Endodermal cell (in vitro differentiated cells): ENCODE data around the gene ELAC2. TPM values are rescaled to one million over a fixed set of nuclear protein-coding genes. Genes with fewer than 3 reads are reported as not detected.

ENCODE experiments used
- DNase-seq: peaks from one replicate; pipeline ENCODE4 v3.0.0-alpha.2; 2017
- H3K27ac ChIP-seq: 2 replicates; pipeline ENCODE4 v1.5.1; 2013; ENCODE audit warnings: mild to moderate bottlenecking, low read depth, low read length, moderate library complexity
- H3K27me3 ChIP-seq: 2 replicates; pipeline ENCODE4 v1.6.1; 2013; ENCODE audit warnings: mild to moderate bottlenecking, low read length, moderate library complexity; ENCODE audit not compliant: insufficient read depth, control insufficient read depth, poor library complexity, severe bottlenecking
- H3K36me3 ChIP-seq: 2 replicates; pipeline ENCODE4 v1.7.0; 2013; ENCODE audit warnings: mild to moderate bottlenecking, low read length, moderate library complexity; ENCODE audit not compliant: control insufficient read depth, insufficient read depth
- H3K4me1 ChIP-seq: one replicate; pipeline ENCODE4 v1.7.0; 2013; ENCODE audit warnings: low read length; ENCODE audit not compliant: control insufficient read depth, insufficient read depth
- H3K4me3 ChIP-seq: 2 replicates; pipeline ENCODE4 v1.5.1; 2013; ENCODE audit warnings: mild to moderate bottlenecking, low read length, moderate library complexity
- H3K9ac ChIP-seq: 2 replicates; pipeline ENCODE4 v1.6.1; 2013; ENCODE audit warnings: mild to moderate bottlenecking, low read length, moderate library complexity; ENCODE audit not compliant: poor library complexity, severe bottlenecking; ENCODE audit errors: extremely low read depth
- H3K9me3 ChIP-seq: 2 replicates; pipeline ENCODE4 v1.6.1; 2013; ENCODE audit warnings: mild to moderate bottlenecking, low read length, moderate library complexity; ENCODE audit not compliant: control insufficient read depth
- H3K27ac Mint-ChIP-seq: 2 replicates; pipeline ENCODE4 v1.8.0; 2020; ENCODE audit warnings: mixed read lengths
- H3K27me3 Mint-ChIP-seq: 2 replicates; pipeline ENCODE4 v1.8.0; 2021; ENCODE audit warnings: mild to moderate bottlenecking, mixed read lengths; ENCODE audit not compliant: insufficient read depth
- H3K36me3 Mint-ChIP-seq: 2 replicates; pipeline ENCODE4 v1.8.0; 2020; ENCODE audit warnings: low read depth, mixed read lengths
- H3K4me1 Mint-ChIP-seq: 2 replicates; pipeline ENCODE4 v1.8.0; 2020; ENCODE audit warnings: mixed read lengths
- H3K4me3 Mint-ChIP-seq: 2 replicates; pipeline ENCODE4 v1.8.0; 2020; ENCODE audit warnings: mild to moderate bottlenecking, moderate library complexity, mixed read lengths
- H3K9me3 Mint-ChIP-seq: 2 replicates; pipeline ENCODE4 v1.8.0; 2020; ENCODE audit warnings: mild to moderate bottlenecking, mixed read lengths
- CTCF ChIP-seq: fragments of 200-600 bp; sonication (generic); conservative IDR thresholded peaks from 2 replicates; pipeline ENCODE4 v1.5.0; 2021; ENCODE audit warnings: antibody characterized with exemption, mild to moderate bottlenecking
- WGBS, 2 experiments: methylation state at CpG; one replicate each; pipeline versions ENCODE4 v1.1.5 to v1.1.7; 2013; ENCODE audit warnings: missing lambda C conversion rate in 2 of 2, mixed read lengths in 1 of 2; ENCODE audit not compliant: insufficient coverage in 1 of 2, insufficient read length in 1 of 2; 5-methylcytosine and 5-hydroxymethylcytosine counted together
- total RNA-seq, 2 donors: library from RNA; stranded (reverse); fragmentation: NEBNext Ultra II Directional in 1 of 2; extraction: Animal tissue kit (Norgen Biotek cat#: 25700) in 1 of 2; gene quantifications; 2 replicates in 1 of 2; 3 replicates in 1 of 2; pipeline ENCODE4 v1.2.1, GENCODE V29; 2021

Gene ELAC2
- total RNA-seq, 2 donors from 2014 or later, result 66.8 to 77.1 TPM

DNA sequence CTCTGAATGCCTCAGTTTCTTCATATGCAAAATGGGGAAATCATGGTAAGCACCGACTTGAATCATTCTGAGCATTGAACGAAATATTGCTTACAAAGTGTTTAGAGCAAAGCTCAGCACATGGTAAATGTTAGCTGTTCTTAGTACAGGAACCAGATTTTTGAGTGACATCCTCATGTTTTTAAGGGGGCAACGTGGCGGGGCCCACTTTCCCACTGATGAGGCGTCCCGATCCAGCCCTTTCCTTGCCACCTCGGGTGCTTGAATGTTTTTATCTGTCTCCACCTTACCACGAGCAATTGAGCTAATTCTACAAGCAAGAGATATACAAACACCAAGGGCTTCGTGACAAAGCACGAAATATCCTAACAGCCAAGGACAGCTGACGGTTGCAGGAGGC lies 49.9 kb downstream of the ELAC2 start:
- Histone ChIP-seq H3K9ac (no peak overlapping the region), H3K9me3 (no peaks in the 10 kb centered on the region), H3K36me3 (no peaks in the 10 kb centered on the region), H3K4me1 (no peaks in the 10 kb centered on the region), H3K4me3 (no peak overlapping the region), H3K27me3 (no peaks in the 10 kb centered on the region), H3K27ac (no peak overlapping the region)
- no peak for TF ChIP-seq CTCF
- Mint-ChIP-seq H3K27ac (no peak overlapping the region), H3K27me3 (no peaks in the 10 kb centered on the region), H3K4me3 (no peak overlapping the region), H3K4me1 (no peaks in the 10 kb centered on the region), H3K36me3 (peaks cover 7% of the 10 kb centered on the region), H3K9me3 (no peaks in the 10 kb centered on the region)
- DNase-seq, result no peak
- 87 to 91% methylated on average over 10 to 11 of the region's 11 CpGs for WGBS, 2 experiments

- Mint-ChIP-seq H3K27me3 (no peaks in the 10 kb centered on the region), H3K27ac (no peak overlapping the region), H3K4me1 (no peaks in the 10 kb centered on the region), H3K36me3 (peaks cover 7% of the 10 kb centered on the region), H3K9me3 (no peaks in the 10 kb centered on the region), H3K4me3 (no peak overlapping the region)
- no peaks in the 10 kb centered on the region for H3K36me3 ChIP-seq
- no peak for DNase-seq
- WGBS, 2 experiments, result 89 to 90% methylated on average over 5 of the region's 5 CpGs
- no peaks in the 10 kb centered on the region for H3K9me3 ChIP-seq
- H3K4me1 ChIP-seq, result no peaks in the 10 kb centered on the region
- no peak overlapping the region for H3K4me3 ChIP-seq
- no peak overlapping the region for H3K27ac ChIP-seq
- no peaks in the 10 kb centered on the region for H3K27me3 ChIP-seq
- H3K9ac ChIP-seq, result no peak overlapping the region
- no peak for TF ChIP-seq CTCF
Measured at GRCh38 chr17:12966413-12966812, 51.4 kb downstream of the ELAC2 start.

DNA sequence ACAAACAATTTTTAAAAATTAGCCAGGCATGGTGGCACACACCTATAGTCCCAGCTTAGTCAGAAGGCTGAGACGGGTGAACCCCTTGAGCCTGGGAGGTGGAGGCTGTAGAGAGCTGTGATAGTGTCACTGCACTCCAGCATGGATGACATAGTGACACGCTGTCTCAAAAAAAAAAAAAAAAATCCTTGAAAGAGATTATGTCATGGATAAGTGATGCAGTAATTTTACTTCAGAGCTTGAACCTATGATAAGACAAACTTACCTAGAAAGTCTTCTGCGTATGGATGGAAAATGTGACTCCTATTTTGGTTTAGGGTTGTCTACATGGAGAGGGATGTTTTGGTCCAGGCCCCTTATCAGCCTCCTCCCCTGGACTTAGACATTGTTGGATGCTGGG lies 51.8 kb downstream of the ELAC2 start:
- WGBS, 2 experiments, result 96 to 100% methylated on average over 2 to 3 of the region's 3 CpGs
- Histone ChIP-seq H3K4me3 (no peak overlapping the region), H3K27ac (no peak overlapping the region), H3K4me1 (no peaks in the 10 kb centered on the region), H3K9ac (no peak overlapping the region), H3K9me3 (no peaks in the 10 kb centered on the region), H3K27me3 (no peaks in the 10 kb centered on the region), H3K36me3 (no peaks in the 10 kb centered on the region)
- Mint-ChIP-seq H3K36me3 (peaks cover 7% of the 10 kb centered on the region), H3K27me3 (no peaks in the 10 kb centered on the region), H3K4me3 (no peak overlapping the region), H3K9me3 (no peaks in the 10 kb centered on the region), H3K27ac (no peak overlapping the region), H3K4me1 (no peaks in the 10 kb centered on the region)
- no peak for DNase-seq
- no peak for TF ChIP-seq CTCF
